Activated CD4-positive, alpha-beta T cell treated with anti-CD3 and anti-CD28 coated beads for 48 hours (primary cell): ENCODE data around the gene FBXL17.

Experiments
- DNase-seq: peaks from one replicate; pipeline ENCODE4 v3.0.0-alpha.2; 2020

The FBXL17 gene

DNA sequence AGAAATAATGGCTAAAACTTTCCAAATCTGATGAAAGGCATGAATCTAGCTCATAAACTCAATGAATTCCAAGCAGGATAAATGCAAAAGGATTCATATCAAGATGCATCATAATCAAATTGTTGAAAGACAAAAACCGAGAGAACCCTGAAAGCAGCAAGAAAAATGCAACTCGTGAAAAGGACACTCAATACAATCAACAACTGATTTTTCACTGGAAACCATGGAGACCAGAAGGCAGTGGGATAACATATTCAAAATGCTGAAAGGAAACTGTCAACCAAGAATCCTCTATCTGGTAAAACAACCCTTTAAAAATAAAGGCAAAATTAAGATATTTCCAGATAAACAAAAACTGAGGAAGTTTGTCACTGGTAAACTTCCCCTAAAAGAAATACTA, 9.5 kb downstream of the FBXL17 start:
- no peak for DNase-seq

- DNase-seq, result no peak
These were observed 10.6 kb downstream of the FBXL17 start for GRCh38 chr5:108371263-108371662.

DNA sequence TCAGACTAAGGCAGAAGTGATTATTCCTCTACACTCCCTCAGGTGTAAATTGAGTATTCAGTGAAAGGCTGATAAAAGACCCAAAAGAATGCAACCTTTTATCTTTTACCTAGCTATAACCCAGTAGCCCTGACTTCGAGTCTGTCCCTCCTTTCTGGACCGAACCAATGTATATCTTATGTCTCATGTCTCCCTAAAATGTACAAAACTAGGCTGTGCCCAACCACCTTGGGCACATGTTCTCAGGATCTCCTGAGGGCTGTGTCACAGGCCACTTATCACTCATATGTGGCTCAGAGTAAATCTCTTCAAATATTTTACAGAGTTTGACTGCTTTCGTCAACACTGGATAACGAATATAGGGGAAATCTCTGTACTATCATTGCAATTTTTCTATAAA, 12.7 kb downstream of the FBXL17 start:
- DNase-seq, result no peak

GRCh38 chr5:108367679-108368334, 14.1 kb downstream of the FBXL17 start:
- no peak for DNase-seq

DNA sequence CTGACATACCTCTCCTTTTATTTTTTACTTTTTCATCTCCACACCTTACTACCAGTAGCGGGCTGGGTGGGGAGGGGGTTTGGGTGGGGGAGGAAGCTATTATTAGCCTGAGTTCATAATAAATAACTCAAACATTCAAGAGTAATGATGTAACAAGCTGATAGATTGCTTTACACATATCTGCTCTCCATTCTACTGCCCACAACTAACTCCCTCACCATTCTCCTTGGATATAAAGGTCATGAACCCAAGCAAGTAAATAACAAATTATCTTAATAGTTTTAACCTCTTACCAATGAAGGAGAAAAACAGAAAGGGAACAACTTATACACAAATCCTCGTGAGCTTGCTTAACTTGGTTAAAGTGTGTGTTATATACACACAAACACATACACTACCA, 15.4 kb downstream of the FBXL17 start:
- no peak for DNase-seq

DNA sequence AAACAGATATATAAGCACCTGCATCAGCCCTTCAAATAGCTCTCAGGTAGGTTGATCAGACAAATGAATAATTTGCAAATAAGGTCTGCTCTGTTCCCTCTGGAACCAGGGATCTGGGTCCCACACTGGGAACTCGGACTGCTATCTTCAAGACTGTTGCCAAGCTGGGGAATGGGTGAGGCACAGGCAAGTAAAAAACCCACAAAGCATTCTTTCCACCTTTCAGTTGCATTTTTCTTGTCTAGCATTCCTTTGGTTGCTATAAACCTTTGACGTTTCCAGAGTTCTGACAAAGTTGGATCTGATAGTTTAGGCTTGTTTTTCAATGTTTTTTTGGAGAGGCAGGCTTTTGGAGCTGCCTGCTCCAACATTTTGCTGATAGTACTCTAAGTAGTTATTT, 20.1 kb downstream of the FBXL17 start:
- no peak for DNase-seq

DNA sequence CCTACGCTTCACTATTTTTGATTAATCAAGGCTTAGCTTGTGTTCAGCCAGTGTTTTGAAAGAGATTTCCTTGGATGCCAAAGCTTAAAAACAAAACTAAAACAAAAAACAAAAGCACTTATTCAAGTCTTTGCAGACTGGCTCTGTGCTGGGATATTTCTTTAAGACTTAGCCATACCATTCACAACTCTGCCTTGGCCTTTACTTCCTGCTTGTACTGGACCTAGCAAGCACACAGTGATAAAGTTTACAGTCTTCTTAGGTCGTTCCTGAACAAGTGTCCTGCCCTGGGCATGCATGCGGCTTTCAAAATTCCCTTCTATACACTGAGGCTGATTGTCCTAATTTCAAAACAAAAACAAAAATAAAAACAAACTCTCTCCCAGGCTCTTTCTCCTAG, 20.7 kb downstream of the FBXL17 start:
- no peak for DNase-seq

GRCh38 chr5:108360280-108360679, 21.6 kb downstream of the FBXL17 start:
- DNase-seq, result no peak

DNA sequence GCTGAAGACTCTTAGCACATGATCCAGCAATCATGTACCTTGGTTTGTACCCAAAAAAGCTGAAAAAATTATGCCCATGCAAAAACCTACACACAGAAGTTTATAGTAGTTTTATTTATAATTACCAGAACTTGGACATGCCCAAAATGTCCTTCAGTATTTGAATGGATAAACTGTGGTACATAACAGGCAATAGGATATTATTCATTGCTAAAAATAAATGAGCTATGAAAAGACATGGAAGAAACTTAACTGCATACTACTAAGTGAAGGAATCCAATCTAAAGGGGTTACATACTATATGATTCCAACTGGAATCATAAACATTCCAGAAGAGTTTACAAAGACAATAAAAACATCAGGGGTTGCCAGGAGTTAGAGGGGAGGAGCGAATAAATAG, 25.6 kb downstream of the FBXL17 start:
- DNase-seq, result no peak

DNA sequence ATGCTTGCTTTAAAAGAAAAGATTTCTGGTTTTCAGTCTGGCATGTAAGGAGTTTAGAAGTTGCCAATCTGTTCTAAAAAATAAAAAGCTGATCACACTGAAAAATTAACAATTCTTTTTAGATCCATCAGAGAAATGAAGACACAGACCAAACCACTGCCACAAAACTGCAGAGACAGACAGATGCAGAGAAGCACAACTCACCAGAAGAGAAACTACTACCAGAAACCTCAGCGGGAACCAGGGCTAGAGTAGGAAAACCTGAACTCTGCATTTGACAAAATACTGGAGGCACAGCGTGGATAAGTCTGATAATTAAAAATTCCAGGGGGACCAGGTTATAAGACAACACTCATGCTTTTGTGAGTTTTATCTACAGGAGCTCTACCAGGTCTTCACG, 28.8 kb downstream of the FBXL17 start:
- no peak for DNase-seq

DNA sequence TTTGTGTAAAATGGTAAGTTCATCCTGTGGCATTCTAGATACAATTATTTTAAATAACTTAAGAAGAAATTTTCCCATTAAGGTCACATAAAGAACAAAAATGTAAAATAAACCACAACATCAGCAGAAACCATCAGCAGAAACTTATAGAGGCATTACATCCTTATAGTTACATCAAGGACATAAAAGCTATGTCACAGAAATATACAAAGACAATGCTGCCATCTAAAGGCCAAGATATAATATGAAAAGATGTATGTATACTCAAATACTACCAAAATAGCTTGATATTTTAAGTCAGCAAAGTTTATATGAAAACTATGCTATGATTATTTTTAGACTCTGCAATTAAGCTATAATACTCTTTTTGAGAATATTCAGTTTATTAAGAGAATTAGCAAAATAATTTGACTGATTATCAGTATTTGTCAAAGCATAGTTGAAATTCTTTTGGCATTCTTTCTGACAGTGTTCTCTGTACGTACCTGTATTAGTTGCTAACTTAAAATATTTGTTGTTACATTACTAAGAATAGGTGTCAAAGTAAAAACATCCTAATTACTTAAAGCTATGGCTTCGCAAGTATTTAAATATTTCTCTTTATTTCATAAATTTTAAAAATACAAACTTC, 36.2 kb downstream of the FBXL17 start:
- no peak for DNase-seq

DNA sequence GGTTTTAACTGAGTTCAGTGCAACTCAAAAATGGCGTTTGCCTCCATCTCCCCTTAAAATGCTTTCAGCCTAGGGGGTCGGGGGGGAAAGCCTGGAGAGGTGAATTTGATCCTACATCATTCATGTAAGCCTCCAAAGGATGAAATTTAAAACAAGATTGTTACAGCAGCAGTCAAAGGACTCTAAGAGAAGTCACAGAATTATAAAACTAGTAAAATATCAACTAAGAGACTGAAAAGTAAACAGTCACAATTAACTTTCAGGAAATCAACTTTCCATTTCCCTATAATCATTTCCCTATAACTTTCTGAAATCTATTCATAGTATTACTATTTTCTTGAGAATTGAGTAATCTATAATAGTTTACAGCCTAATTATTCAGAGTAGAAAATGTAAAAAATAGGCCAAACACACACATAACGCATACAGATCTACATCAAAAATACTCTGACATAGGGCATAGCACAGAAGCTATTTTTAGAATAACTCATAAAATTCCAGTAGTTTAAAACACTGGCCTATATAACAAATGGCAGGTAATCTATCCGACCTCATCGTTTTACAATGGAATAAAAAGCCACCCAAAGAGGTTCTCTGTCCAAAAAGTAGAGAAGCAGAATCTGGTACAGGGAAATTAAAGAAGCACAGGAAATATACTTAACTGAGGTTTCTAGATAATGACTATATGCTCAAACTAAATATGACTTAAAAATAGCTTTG, 37.6 kb downstream of the FBXL17 start:
- DNase-seq, result no peak

GRCh38 chr5:108341866-108342265, 40.0 kb downstream of the FBXL17 start:
- no peak for DNase-seq

- no peak for DNase-seq
These were observed 41.8 kb downstream of the FBXL17 start for GRCh38 chr5:108340131-108340530.

DNA sequence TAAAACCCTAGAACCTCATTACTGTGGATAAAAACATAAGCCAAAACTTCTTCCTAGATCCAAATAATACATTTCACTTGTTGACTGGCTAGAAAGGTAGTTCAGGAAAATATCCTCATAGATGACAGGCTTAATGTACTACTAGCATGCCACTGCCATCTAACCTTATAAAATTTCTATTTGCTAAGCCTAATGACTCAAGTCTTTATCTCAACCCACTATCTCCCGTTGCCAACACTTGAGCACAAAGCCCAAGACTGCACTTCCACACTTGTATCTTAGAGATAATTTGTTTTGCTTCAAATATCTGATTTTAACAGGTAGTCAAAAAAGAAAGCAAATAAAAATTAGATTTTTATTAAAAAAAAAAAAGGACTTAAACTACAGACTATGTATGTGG, 42.7 kb downstream of the FBXL17 start:
- no peak for DNase-seq

- no peak for DNase-seq
These were observed 47.7 kb downstream of the FBXL17 start for GRCh38 chr5:108334225-108334624.

DNA sequence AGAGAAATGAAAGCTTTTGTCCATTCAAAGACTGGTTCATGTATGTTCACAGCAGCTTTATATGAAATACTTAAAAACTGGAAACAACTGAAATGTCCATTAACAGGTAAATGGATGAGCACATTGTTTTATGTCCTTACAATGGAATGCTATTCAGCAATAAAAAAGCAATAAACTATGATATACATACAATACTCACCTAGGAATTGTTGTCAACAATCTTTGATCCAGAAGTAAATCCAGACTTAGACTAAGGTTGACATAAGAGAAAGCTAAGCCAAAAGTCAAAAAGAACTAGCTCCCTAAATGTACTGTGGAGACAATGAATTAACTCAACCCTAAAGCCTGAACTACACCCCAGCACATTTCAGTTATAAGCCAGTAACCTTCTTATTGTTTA, 54.9 kb downstream of the FBXL17 start:
- no peak for DNase-seq

- no peak for DNase-seq
These were observed 57.0 kb downstream of the FBXL17 start for GRCh38 chr5:108324886-108325285.

GRCh38 chr5:108321341-108321740, 60.6 kb downstream of the FBXL17 start:
- no peak for DNase-seq

- DNase-seq, result no peak
These were observed 61.7 kb downstream of the FBXL17 start for GRCh38 chr5:108320231-108320630.

DNA sequence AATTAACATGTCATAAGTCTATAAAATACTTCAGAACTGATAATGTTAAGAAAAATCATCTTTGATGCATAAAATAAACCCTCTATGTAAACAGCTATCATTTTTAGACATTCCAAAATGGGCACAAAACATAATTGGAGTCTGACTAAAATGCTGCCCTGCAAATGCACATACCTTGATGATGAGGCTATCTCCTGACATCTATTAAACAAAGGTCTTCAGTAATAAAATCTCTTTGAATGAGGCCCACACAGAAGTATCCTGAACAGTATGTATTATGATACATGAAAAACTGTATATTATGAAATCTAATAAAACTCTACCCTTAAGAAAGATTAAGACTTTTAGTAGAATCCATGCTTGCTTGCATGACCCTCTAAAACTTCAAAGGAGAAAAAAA, 66.1 kb downstream of the FBXL17 start:
- DNase-seq, result no peak

- no peak for DNase-seq
These were observed 69.6 kb downstream of the FBXL17 start for GRCh38 chr5:108312258-108312657.

GRCh38 chr5:108311682-108312081, 70.2 kb downstream of the FBXL17 start:
- DNase-seq, result no peak

DNA sequence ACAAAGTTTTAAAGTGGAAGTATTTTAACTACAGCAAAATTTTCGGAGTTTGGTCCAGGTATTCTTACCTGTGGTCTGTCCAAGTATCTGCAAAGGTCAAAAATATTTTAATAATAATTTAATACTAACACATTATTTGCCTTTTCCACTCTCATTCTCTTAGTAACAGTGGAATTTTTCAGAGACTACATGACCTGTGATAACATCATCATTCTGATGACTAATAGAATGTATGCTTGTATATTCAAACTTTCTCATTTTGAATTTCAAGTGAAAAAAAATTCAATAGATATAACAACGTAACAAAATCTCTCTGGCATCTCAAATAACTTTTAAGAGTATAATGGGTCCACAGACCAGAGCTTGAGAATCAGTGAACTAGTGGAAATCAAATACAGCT, 78.3 kb downstream of the FBXL17 start:
- DNase-seq, result no peak

DNA sequence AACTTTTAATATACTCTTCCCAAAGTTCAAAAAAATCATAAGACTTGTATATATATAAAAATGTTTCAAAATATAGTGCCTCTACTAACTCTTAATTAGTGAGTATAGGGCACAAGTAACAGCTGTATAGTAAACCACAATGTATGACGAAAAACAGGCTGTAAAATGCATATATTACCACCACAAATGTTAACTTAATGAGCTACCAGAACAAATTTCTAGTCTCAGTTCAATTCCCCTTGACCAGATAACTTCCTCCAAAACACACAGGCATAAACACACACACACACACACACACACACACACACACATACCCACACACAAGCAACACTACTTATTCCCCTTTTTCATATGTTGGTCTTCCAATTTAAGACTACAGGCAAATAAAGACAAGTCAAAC, 78.8 kb downstream of the FBXL17 start:
- DNase-seq, result no peak
